Liver (tissue), 3 donors: ENCODE measurements around the gene RBP4.

Experiments used
- CTCF ChIP-seq: fragments of 150-350 bp; IDR thresholded peaks from 2 replicates; pipeline ENCODE4 v1.5.1; 2017; ENCODE audit warnings: improper control_type of control experiment, low read depth, low read length; ENCODE audit not compliant: missing input control
- EGR1 ChIP-seq, 2 donors: IDR thresholded peaks; 2 replicates each; pipeline ENCODE4 v1.6.1; 2016 to 2018; ENCODE audit warnings: antibody characterized with exemption in 2 of 2, low read depth in 2 of 2
- GABPA ChIP-seq, 2 donors: IDR thresholded peaks in 1 of 2; conservative IDR thresholded peaks in 1 of 2; 2 replicates each; pipeline ENCODE4 v1.6.1; 2016; ENCODE audit warnings: antibody characterized with exemption in 2 of 2, mild to moderate bottlenecking in 1 of 2, moderate library complexity in 1 of 2
- MAX ChIP-seq: IDR thresholded peaks from 2 replicates; pipeline ENCODE4 v1.6.1; 2016; ENCODE audit warnings: antibody characterized with exemption
- REST ChIP-seq: IDR thresholded peaks from 2 replicates; pipeline ENCODE4 v1.6.1; 2016; ENCODE audit warnings: antibody characterized with exemption, mild to moderate bottlenecking
- TAF1 ChIP-seq: conservative IDR thresholded peaks from 2 replicates; pipeline ENCODE4 v1.6.1; 2016; ENCODE audit warnings: antibody characterized with exemption, mild to moderate bottlenecking
- TF ChIP-seq, protein P1 (sequence below): IDR thresholded peaks from 2 replicates; pipeline ENCODE4 v1.6.1; 2016; ENCODE audit warnings: antibody characterized with exemption
- donor health status: healthy.
- donor health status: healthy.

DNA sequence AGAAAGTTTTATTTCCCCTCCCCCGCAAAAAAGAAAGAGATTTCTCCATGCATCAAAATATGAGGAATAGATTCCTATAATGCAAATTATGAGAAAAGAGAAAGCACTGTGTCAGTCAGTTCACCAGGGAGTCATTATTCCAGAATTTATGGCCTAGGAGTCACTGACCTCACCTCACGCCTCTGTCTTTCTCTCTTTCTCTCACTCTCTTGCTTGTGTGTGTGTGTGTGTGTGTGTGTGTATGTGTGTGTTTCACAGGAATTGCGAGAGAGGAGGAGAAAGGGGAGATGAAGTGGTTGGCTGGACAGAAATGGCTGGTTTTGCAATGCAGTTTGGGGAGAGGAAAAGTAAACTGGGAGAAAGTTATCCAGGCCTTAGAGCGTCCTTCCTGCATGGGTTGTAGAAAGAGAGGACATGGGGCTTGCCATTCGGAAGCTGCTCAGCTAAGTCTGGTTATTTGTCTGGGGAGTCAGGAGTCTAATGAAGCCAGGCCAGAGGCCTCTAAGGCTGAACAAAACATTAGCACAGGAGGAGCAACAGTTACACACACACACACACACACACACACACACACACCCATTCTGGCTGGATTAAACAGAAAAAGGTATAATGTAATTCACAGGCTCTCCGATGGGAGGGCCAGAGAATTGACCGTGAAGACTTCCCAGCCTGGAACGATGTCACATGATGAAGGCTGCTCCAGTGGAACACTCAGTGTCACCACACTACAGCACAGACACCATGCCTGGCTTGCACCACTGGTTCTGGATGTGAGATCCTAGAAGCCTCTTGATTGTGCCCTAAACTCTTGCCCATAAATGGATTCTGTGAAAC is 47.3 kb downstream of the RBP4 start:
- TF ChIP-seq, protein P1, sequence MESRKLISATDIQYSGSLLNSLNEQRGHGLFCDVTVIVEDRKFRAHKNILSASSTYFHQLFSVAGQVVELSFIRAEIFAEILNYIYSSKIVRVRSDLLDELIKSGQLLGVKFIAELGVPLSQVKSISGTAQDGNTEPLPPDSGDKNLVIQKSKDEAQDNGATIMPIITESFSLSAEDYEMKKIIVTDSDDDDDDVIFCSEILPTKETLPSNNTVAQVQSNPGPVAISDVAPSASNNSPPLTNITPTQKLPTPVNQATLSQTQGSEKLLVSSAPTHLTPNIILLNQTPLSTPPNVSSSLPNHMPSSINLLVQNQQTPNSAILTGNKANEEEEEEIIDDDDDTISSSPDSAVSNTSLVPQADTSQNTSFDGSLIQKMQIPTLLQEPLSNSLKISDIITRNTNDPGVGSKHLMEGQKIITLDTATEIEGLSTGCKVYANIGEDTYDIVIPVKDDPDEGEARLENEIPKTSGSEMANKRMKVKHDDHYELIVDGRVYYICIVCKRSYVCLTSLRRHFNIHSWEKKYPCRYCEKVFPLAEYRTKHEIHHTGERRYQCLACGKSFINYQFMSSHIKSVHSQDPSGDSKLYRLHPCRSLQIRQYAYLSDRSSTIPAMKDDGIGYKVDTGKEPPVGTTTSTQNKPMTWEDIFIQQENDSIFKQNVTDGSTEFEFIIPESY = no peak
- no peak for TF ChIP-seq CTCF
- no peak for TF ChIP-seq REST
- TF ChIP-seq EGR1 (IDR thresholded peaks at IDR 0.05; ENCODE audit: low read depth in 2 of 2) = no peak
- no peak for TF ChIP-seq GABPA (IDR thresholded peaks at IDR 0.05 in 1 of 2, conservative IDR thresholded peaks at IDR 0.05 in 1 of 2)
- TF ChIP-seq MAX = no peak
- TF ChIP-seq TAF1 = no peak
